NCI-H2029 treated with DMSO at 0.1 percent for 48 hours (cell line): ENCODE results near the gene USP46.

Experiments
- DNase-seq: peaks from one replicate; lab custom pipeline; 2025; lab: John Stamatoyannopoulos, UW

USP46 gene

DNA sequence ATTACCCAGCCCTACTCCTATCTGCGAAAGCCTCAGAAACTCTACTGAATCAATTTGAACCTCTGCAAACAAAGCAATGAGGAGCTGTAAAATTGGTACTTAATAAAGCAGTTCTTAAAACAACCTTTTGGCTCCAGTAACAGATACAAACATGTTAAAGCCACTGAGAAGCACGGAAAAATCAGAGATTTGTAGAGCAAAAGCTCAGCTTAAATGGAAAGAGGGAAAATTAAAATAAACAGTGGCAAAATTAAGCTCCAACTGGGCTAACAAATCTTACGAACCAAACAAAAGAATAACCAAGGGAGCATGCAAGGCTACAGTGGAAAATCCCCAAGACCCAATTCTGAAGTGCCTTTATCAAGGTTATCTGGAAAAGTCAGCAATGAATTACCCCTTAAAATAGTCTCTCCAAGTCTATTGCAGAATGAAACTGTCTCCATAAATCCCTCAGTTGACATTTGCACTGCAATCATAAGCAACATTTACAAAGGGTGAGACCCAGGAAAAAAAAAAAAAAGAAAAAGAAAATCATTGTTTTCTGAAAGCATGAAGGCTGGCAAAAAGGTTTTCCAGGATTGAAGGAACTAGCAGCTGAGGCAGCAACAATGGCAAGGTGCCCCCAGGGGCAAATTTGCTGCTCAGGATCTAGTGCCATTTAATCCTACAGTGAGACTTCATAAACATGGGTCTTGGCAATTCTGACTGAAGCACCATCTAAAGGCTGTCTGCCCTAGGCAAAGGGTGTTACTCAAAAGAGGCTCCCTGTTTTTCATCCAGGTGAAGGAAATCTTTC, 40.1 kb downstream of the USP46 start:
- no peak for DNase-seq

DNA sequence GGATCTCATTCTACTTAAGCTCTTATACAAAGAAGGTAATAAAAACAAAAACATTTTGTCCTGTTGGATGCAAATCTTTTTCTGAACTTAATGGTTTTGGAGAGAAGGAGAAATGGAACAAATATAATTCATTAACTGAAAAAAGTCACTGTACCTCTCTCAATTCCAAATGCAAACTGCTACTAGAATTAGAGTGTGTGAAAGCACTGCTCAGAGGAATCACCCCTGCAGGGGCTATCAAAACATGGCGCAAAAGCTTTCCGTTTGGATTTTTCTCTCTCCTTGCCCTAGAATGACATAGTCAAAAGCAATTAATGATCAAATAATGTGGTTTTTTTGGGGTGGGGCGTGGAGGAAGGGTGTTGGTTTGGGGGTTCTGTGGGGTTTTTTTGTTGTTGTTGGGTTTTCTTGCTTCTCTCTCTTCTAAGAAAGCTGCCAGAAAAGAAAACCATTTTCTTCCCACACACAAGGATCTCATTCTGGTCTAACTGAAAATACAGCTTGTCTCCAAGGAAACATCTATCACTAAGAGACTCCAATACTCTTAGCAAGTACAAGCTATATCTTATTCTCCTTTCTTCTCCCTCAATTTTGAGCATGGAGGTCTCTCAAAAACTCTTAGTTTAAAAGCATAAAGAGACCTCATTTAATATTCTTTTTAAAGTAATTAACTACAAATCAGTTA, 41.6 kb downstream of the USP46 start:
- no peak for DNase-seq

DNA sequence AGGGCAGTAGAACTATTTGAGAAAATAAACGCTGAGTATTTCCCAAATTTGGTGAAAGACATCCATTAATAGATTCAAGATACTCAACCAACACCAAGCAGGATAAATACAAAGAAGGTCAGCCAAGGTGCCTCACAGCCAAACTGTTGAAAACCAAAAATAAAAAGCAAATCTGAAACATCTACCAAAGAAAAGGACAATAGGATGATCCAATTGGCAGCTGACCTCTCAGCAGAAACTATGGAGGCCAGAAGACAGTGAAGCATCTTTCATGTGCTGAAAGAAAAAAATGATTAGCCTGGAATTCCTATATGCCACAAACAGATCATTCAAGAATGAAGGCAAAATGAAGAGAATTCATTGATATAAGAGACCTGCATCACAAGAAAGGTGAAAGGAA, 44.9 kb downstream of the USP46 start:
- no peak for DNase-seq

GRCh38 chr4:52612341-52612740, 46.8 kb downstream of the USP46 start:
- DNase-seq: no peak

DNA sequence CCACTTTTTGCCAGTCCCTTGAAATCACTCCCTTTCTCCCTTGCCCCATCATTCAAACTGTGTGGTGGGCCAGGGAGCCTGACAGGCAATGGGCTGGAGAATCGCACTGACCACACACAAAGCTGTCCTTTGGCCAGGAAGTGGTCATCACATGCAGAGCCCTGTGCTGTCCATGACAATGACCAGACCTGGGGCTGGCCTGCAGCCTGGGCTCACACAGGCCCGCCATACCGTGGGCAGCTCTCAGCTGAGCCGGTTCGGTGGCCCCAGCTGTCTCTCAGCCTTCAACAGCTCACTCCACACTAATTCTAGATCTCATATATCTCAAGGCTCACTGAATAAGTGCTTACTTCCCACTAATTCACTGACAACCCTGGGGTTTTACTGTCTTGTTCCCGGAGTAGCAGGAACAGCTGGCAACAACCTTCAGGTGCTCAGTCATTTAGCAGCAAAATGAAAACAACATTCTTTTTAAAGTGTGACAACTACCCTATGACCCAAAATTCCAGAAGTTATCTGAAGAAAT, 48.0 kb downstream of the USP46 start:
- no peak for DNase-seq

DNA sequence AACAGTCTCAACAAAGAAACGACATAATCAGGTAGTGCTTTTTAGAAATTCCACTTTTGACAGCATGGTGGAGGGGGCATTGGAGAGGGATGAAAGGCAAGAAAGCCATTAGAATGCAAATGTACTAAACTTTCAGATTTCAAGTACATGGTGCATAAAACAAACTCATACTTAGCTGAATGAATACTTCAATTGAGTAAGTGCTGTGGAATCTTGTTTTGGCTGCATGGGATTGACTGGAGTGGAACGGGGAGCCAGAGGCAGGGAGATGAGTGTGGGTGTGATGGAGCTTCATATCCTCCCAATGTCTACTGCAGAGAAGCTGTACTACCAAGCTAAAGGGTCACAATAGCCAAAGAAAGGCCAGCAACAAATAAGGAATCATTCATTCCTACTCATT, 52.4 kb downstream of the USP46 start:
- no peak for DNase-seq

- DNase-seq: no peak
Measured at GRCh38 chr4:52606040-52606439, 53.1 kb downstream of the USP46 start.

DNA sequence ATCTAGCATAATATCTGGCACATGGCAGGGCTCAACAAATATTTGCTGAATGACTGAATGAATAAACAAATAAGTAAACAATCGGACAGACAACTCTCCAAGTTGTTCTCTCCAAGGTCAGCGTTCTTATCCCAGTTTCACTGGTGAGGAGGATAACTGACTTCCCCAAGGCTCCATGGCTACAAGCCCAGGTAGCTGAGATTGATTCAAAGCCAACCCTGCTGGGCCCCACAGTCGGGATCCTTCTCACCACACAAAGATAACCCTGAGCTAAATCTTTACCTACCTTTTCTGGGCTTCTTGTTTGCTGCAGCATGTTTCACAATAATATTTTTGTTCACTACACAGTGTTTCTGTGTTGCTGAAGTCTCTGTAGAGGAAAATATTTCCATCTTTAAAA, 54.9 kb downstream of the USP46 start:
- DNase-seq: no peak

DNA sequence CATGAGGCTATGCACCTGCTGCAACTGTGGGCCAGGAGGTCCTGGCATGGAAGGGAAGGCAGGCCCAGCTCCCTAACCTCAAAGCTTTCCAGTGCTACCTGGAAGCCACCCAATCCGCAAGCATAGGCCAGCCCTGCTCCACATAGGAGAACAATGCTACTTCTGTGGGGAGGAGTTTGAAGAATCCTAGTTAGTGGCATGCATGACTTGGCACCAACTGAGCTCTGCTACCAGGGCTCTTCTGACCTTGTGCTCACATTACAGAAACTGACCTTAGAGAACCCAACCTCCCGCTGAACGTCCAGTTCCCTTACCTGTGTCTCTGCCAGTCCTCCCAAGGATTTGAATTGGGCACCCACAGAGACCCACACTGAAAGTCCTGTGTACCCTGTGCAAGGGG, 58.8 kb downstream of the USP46 start:
- DNase-seq: peak; percentile 1

- no peak for DNase-seq
Measured at GRCh38 chr4:52595001-52595400, 64.1 kb downstream of the USP46 start.

GRCh38 chr4:52592287-52592686, 66.8 kb downstream of the USP46 start:
- DNase-seq: no peak

GRCh38 chr4:52588771-52589591, 70.1 kb downstream of the USP46 start:
- DNase-seq: no peak

DNA sequence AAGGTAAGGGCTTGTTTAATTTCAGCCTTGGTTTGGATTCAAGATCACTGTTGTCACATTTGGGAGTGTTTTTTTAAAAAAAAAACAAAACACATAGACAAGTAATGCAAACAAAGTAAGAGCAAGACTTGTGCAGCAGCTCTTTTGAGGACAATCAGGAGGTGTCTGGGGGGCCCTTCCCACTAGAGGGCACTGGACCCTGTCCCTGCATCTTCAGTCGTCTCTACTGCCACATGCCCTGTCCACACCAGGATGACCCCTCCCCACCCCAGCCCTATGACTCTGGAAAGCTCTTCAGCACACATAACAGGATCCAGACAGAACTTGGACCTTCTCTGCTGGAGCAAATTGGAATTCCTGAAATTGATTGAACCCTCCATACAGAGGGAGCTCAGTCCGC, 71.0 kb downstream of the USP46 start:
- DNase-seq: no peak

DNA sequence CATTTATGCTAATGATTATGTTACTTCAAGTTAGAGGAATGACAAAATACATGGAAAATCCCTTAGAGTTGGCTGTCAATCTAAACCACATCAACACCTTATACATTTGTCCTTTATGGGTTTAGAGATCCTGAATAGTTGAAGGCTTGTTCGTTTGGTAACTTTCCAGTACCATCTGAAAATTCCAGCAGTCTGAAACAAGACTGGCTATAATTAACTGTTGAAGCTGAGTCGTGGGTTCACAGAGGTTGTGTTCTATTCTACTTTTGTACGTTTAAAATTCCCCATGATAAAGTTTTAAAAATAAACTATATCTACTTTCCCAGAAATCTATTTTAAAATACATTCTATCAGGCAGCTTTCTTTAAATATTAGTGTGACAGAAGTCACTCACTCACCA, 73.0 kb downstream of the USP46 start:
- DNase-seq: no peak

- DNase-seq: no peak
Measured at GRCh38 chr4:52585379-52585778, 73.7 kb downstream of the USP46 start.

DNA sequence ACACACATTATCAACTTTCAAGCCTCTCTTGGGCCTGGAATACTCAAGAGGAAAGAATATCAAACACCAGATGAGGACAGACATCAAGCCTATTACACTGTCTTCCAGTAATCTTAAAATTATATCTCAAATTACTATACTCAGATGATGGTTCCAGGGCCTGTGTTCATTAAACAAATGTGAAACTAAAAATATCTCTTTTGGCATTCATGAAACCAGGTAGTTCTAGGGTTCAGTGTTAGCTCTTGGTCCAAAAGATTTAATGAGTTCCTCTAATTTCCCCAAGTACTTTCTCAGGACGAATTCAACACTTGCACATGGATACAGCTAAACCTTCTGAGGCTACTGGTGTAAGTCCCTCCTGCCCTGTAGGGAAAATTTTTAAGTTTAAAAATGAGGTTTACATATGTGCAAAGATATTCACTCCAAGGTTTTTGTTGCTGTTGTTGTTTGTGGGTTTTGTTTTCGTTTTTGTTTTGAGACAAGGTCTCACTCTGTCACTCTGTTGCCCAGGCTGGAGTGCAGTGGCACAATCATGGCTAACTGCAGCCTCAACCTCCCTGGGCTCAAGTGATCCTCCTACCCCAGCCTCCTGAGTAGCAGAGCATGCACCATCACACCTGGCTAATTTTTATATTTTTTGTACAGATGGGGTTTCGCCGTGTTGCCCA, 79.4 kb downstream of the USP46 start:
- DNase-seq: no peak

GRCh38 chr4:52578951-52579350, 80.2 kb downstream of the USP46 start:
- DNase-seq: no peak

GRCh38 chr4:52577624-52577962, 81.5 kb downstream of the USP46 start:
- no peak for DNase-seq

GRCh38 chr4:52576961-52577623, 82.0 kb downstream of the USP46 start:
- no peak for DNase-seq

GRCh38 chr4:52576326-52576725, 82.8 kb downstream of the USP46 start:
- DNase-seq: no peak

- no peak for DNase-seq
Measured at GRCh38 chr4:52575406-52575805, 83.7 kb downstream of the USP46 start.

DNA sequence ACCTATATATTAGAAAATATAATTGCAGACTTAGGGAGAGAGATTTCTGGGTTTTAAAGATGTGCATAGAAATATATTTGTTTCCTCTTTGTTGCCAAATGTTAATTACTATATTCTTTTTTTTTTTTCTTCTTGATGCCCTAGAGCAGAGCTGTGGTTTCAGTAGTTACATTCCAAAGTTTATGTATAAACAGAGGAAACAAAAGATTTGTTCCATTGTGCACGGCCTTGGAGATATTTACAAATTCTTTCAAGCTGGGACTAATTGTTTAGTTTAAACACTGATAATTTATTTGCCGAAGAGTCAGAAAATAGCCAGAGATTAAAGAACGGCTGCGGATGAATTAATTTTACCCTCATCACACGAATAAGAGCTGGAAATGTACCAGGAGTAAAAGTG, 85.1 kb downstream of the USP46 start:
- no peak for DNase-seq
